B cell (primary cell): ENCODE data around the gene NPAS1. TPM values are rescaled to one million over a fixed set of nuclear protein-coding genes. Genes with fewer than 3 reads are reported as not detected.

ENCODE experiments used
- ATAC-seq: fragments of 200-7000 bp; cut with Tn5 transposase; one replicate; pipeline ENCODE4 v1.10.0; 2021; ENCODE audit warnings: low read depth, mild to moderate bottlenecking, moderate number of reproducible peaks, moderate library complexity
- CTCF ChIA-PET: fragments of 350-600 bp; sonication (Branson Sonifier 250); formaldehyde crosslinking; loops from one replicate; lab custom pipeline; 2021; ENCODE audit warnings: antibody characterized with exemption, inconsistent platforms; lab: Charles Lee
- POLR2A ChIA-PET: fragments of 350-600 bp; sonication (Branson Sonifier 250); formaldehyde crosslinking; loops from one replicate; lab custom pipeline; 2021; ENCODE audit warnings: antibody characterized with exemption; lab: Charles Lee
- DNase-seq: peaks from one replicate; pipeline ENCODE4 v3.0.0; 2013
- H2AFZ ChIP-seq: 2 replicates; pipeline ENCODE4 v1.6.1; 2012; ENCODE audit warnings: mild to moderate bottlenecking, low read depth, low read length; ENCODE audit not compliant: insufficient read depth, poor library complexity, severe bottlenecking
- H3K27ac ChIP-seq, 2 donors: 1 replicate in 1 of 2; 2 replicates in 1 of 2; pipeline ENCODE4 v1.5.1; 2012 to 2013; ENCODE audit warnings: low read length in 2 of 2, mild to moderate bottlenecking in 2 of 2, moderate library complexity in 1 of 2
- H3K27me3 ChIP-seq, 4 experiments: fragments of 200-600 bp in 1 of 4; sonication (generic) in 1 of 4; replicated peaks in 1 of 4; 1 replicate in 2 of 4; 2 replicates in 2 of 4; pipeline versions ENCODE4 v1.6.1 to v1.7.0; 2013 to 2016; ENCODE audit warnings: low read length in 3 of 4, mild to moderate bottlenecking in 2 of 4, mixed read lengths in 1 of 4, moderate library complexity in 1 of 4; ENCODE audit not compliant: insufficient read depth in 4 of 4, control insufficient read depth in 3 of 4; ENCODE audit errors: control extremely low read depth in 1 of 4
- H3K36me3 ChIP-seq, 2 experiments: replicated peaks in 1 of 2; 1 replicate in 1 of 2; 2 replicates in 1 of 2; pipeline versions ENCODE4 v1.6.1 to v1.7.1; 2013; ENCODE audit warnings: low read length in 1 of 2; ENCODE audit not compliant: insufficient read depth in 2 of 2, control insufficient read depth in 1 of 2; ENCODE audit errors: control extremely low read depth in 1 of 2, extremely low read depth in 1 of 2
- H3K4me1 ChIP-seq, 2 donors: fragments of 200-600 bp in 1 of 2; sonication (generic) in 1 of 2; 1 replicate in 1 of 2; 2 replicates in 1 of 2; pipeline versions ENCODE4 v1.5.1 to v1.6.1; 2013 to 2017; ENCODE audit warnings: low read length in 2 of 2; ENCODE audit not compliant: control insufficient read depth in 2 of 2, insufficient read depth in 2 of 2
- H3K4me2 ChIP-seq: replicated peaks from 2 replicates; pipeline ENCODE3; 2012; ENCODE audit warnings: mild to moderate bottlenecking, low read depth, low read length; ENCODE audit not compliant: poor library complexity, severe bottlenecking
- H3K4me3 ChIP-seq, 5 experiments: fragments of 200-600 bp in 1 of 5; sonication (generic) in 1 of 5; 1 replicate in 3 of 5; 2 replicates in 2 of 5; pipeline versions ENCODE4 v1.5.1 to v1.7.0; 2011 to 2016; ENCODE audit warnings: low read length in 4 of 5, mild to moderate bottlenecking in 4 of 5, low read depth in 2 of 5, control low read depth in 1 of 5, moderate library complexity in 1 of 5; ENCODE audit not compliant: insufficient read depth in 1 of 5; ENCODE audit errors: control extremely low read depth in 1 of 5, extremely low read depth in 1 of 5
- H3K79me2 ChIP-seq: fragments of 200-600 bp; sonication (generic); one replicate; pipeline ENCODE4 v1.6.0; 2016; ENCODE audit warnings: low read length; ENCODE audit not compliant: control insufficient read depth, insufficient read depth
- H3K9ac ChIP-seq: fragments of 200-600 bp; sonication (generic); 2 replicates; pipeline ENCODE4 v1.6.1; 2017; ENCODE audit warnings: mild to moderate bottlenecking, low read length, moderate library complexity
- H3K9me3 ChIP-seq, 3 donors: one replicate each; pipeline versions ENCODE4 v1.6.1 to v1.7.1; 2013; ENCODE audit warnings: low read length in 2 of 3; ENCODE audit not compliant: control insufficient read depth in 2 of 3, insufficient read depth in 1 of 3; ENCODE audit errors: control extremely low read depth in 1 of 3
- H4K20me1 ChIP-seq: 2 replicates; pipeline ENCODE4 v1.6.0; 2012; ENCODE audit warnings: mild to moderate bottlenecking, low read length; ENCODE audit not compliant: insufficient read depth, control insufficient read depth, poor library complexity, severe bottlenecking
- H3K27ac Mint-ChIP-seq: one replicate; pipeline ENCODE4 v1.8.0; 2021; ENCODE audit warnings: mixed read lengths
- H3K27me3 Mint-ChIP-seq: one replicate; pipeline ENCODE4 v1.8.0; 2021; ENCODE audit warnings: mixed read lengths
- H3K4me1 Mint-ChIP-seq: one replicate; pipeline ENCODE4 v1.8.0; 2021; ENCODE audit warnings: mixed read lengths
- H3K4me3 Mint-ChIP-seq: one replicate; pipeline ENCODE4 v1.8.0; 2021; ENCODE audit warnings: mixed read lengths
- H3K9me3 Mint-ChIP-seq: one replicate; pipeline ENCODE4 v1.8.0; 2022; ENCODE audit warnings: mixed read lengths; ENCODE audit not compliant: insufficient read depth
- EZH2 ChIP-seq: IDR thresholded peaks from 2 replicates; pipeline ENCODE4 v1.6.1; 2012; ENCODE audit warnings: borderline replicate concordance, low read depth, mild to moderate bottlenecking, moderate library complexity, low read length; ENCODE audit not compliant: insufficient read depth, poor library complexity, severe bottlenecking
- WGBS: methylation state at CpG from one replicate; pipeline ENCODE4 v1.1.5; 2013; ENCODE audit warnings: missing lambda C conversion rate; ENCODE audit not compliant: insufficient coverage; 5-methylcytosine and 5-hydroxymethylcytosine counted together
- intact Hi-C: fragments of 100-400 bp; cut with micrococcal nuclease; formaldehyde crosslinking; loops from one replicate; pipeline ENCODE4 v1.10.0; 2022
- polyA plus RNA-seq: library from polyadenylated mRNA; depleted of rRNA; stranded (reverse); fragments of >200 nt; gene quantifications from 2 replicates; pipeline ENCODE4 v1.2.3, GENCODE V29; 2012
- total RNA-seq, 2 donors: library from RNA; stranded (reverse); fragments of 120-200 nt in 1 of 2; gene quantifications; 1 replicate in 1 of 2; 2 replicates in 1 of 2; pipeline versions ENCODE4 v1.2.3 to v1.2.4, GENCODE V29; 2013 to 2022
- TF ChIP-seq, protein P1 (sequence below): fragments of 200-600 bp; IDR thresholded peaks from one replicate; pipeline ENCODE4 v1.8.0; 2022; ENCODE audit warnings: antibody characterized with exemption, mild to moderate bottlenecking

NPAS1 gene
- total and polyA plus RNA-seq, 2 donors (not counting 1 experiment from before 2014, with no cell fraction given): 1.1 to 1.7 TPM

DNA sequence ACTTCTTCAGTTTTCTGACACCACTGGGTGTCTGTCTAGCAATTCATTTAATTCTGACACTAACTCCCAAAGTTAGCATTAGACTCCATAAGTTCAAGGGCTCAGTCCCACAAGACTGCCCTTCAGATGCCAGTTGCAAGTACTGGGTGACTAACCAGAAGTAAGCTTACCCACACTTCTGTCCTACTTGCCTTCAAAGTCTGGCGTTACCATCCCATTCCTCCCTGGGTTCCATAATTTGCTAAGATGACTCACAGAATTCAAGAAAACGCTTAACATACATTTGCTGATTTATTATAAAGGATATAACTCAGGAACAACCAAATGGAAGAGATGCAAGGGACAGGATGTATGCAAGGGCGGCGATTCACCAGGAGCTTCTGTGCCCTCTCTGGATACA lies 45.5 kb upstream of the NPAS1 start:
- no peak for TF ChIP-seq EZH2
- TF ChIP-seq, protein P1, sequence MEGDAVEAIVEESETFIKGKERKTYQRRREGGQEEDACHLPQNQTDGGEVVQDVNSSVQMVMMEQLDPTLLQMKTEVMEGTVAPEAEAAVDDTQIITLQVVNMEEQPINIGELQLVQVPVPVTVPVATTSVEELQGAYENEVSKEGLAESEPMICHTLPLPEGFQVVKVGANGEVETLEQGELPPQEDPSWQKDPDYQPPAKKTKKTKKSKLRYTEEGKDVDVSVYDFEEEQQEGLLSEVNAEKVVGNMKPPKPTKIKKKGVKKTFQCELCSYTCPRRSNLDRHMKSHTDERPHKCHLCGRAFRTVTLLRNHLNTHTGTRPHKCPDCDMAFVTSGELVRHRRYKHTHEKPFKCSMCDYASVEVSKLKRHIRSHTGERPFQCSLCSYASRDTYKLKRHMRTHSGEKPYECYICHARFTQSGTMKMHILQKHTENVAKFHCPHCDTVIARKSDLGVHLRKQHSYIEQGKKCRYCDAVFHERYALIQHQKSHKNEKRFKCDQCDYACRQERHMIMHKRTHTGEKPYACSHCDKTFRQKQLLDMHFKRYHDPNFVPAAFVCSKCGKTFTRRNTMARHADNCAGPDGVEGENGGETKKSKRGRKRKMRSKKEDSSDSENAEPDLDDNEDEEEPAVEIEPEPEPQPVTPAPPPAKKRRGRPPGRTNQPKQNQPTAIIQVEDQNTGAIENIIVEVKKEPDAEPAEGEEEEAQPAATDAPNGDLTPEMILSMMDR: no peak
- Histone ChIP-seq H3K4me1 (no peaks in the 10 kb centered on the region), H3K9me3 (no peaks in the 10 kb centered on the region), H3K27me3 (no peaks in the 10 kb centered on the region), H3K36me3 (peaks cover 0 to 14% of the 10 kb centered on the region in 2 experiments), H3K27ac (no peak overlapping the region), H3K4me3 (no peak overlapping the region), H4K20me1 (peaks cover 8% of the 10 kb centered on the region), H3K79me2 (peaks cover 13% of the 10 kb centered on the region), H2AFZ (no peak overlapping the region), H3K4me2 (no peak overlapping the region), H3K9ac (no peak overlapping the region)
- intact Hi-C loops: no loop called here
- ChIA-PET CTCF (interaction anchor here (1.4 kb wide), 1 partner anchor 39 kb away, joined by 5 read pairs; no protein-coding TSS in a partner anchor), POLR2A (no interaction called here)
- H3K4me3 Mint-ChIP-seq: no peak overlapping the region
- no peak overlapping the region for H3K27ac Mint-ChIP-seq
- DNase-seq: no peak
- WGBS: 100% methylated on average over 2 of the region's 4 CpGs
- peaks cover 7% of the 10 kb centered on the region for H3K4me1 Mint-ChIP-seq
- H3K27me3 Mint-ChIP-seq: no peaks in the 10 kb centered on the region
- H3K9me3 Mint-ChIP-seq: no peaks in the 10 kb centered on the region
- no peak for ATAC-seq

DNA sequence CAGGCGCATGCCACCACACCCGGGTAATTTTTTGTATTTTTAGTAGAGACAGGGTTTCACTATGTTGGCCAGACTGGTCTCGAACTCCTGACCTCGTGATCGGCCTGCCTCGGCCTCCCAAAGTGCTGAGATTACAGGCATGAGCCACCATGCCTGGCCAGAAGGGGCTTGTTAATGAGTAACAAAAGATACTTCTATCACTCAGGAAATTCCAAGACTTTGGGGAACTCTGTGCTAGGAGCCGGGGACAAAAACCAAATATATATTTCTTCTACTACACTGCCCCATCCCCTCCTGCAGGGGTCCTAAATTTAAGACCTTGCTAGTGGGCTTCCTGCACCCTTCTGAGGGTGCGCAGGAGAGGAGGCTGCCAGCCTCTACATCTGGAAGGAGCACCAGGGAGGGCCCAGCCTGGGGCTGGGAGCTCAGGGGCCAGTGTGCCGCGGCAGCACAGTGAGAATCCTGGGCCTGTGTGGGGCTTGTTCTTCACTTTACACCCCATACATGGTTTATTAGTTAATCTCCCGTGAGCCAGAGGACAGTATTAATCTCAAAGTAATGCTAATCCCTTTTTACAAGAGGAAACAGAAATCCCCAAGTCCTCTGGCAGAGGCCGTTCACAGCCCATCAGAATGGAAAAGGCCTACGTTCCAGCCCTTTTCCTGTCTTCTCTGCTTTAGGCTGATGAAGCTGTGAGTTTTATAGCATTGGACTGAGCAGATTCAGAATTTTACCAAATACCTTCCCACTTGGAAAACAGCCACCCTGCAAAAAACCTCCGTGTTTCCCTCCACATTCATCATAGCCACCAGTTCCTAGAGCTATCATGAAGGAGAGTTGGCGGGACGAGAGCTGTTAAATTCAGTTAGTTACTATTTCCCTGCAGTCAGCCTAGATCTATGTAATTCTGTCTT lies 44.4 kb upstream of the NPAS1 start:
- WGBS: 98% methylated on average over 8 of the region's 16 CpGs
- CTCF ChIA-PET: interaction anchor here (0.6 to 1.9 kb wide), 4 partner anchors 16 to 188 kb away, joined by 3 to 7 read pairs (median 5); no protein-coding TSS in a partner anchor
- no peak overlapping the region for H2AFZ ChIP-seq
- H3K27me3 ChIP-seq: no peaks in the 10 kb centered on the region
- peaks cover 0 to 11% of the 10 kb centered on the region in 2 experiments for H3K36me3 ChIP-seq
- H3K9me3 ChIP-seq: no peaks in the 10 kb centered on the region
- H3K4me1 ChIP-seq: no peaks in the 10 kb centered on the region
- H3K4me3 ChIP-seq: no peak overlapping the region
- ATAC-seq (no peak), DNase-seq (no peak)
- Mint-ChIP-seq H3K4me1 (peaks cover 13% of the 10 kb centered on the region), H3K27ac (no peak overlapping the region), H3K27me3 (no peaks in the 10 kb centered on the region), H3K9me3 (no peaks in the 10 kb centered on the region), H3K4me3 (no peak overlapping the region)
- no peak overlapping the region for H3K27ac ChIP-seq
- intact Hi-C loops: no loop called here
- TF ChIP-seq, protein P1: no peak
- TF ChIP-seq EZH2: no peak
- peaks cover 8% of the 10 kb centered on the region for H4K20me1 ChIP-seq
- H3K79me2 ChIP-seq: peaks cover 17% of the 10 kb centered on the region
- no peak overlapping the region for H3K4me2 ChIP-seq
- POLR2A ChIA-PET: interaction anchor here (0.7 kb wide), 1 partner anchor 662 kb away, joined by 3 read pairs; no protein-coding TSS in a partner anchor
- no peak overlapping the region for H3K9ac ChIP-seq
